ENCODE measurements around the gene ABLIM1. TPM values are rescaled to one million over a fixed set of nuclear protein-coding genes. Genes with fewer than 3 reads are reported as not detected.
A peak's percentile ranks its signal among the peaks of the same experiment; 100 is the strongest.

ABLIM1 gene
- total RNA-seq, 2 experiments from 2014 or later = 137 to 149 TPM

DNA sequence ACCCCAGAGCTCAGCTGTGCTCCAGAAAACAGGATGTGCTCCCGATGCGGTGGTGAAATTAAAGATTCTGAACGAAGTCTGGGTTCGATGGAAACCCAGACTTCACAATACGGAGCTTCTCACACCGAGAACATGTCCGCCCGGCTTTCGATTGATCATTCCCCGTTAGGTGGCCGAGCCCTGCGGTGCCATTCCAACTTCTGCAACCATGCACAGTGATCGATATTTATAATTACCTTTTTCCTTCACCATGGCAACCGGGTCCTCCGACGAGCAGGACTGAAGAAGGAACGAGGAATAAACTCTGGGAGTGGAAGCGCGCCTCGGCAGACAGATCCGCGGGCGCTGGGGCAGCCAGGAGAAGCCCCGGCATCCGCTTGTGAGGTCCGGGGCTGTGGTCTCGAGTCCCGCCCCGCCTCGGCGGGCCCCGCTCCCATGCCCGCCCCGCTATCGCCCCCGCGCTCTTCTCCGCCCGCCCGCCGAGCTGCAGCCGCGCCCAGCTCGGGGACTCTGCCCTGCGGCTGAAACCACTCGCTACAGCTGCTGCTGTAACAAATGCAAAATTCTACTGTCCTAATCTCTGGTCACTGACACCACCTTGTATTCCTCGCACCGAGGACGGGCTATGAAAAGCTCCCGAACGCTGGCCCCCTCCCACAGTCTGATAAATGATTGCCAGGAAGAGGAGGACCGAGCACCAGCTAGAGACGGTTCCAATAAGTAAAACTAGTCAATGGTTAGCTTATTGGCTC is 26.2 kb downstream of the ABLIM1 start:
- DNase-seq (peak; percentile 48), ATAC-seq (ENCODE audit: low read depth) (peak; percentile 81)
- peaks cover 57% of the 10 kb centered on the region for H3K27me3 Mint-ChIP-seq
- H3K36me3 Mint-ChIP-seq = no peaks in the 10 kb centered on the region
- peak overlapping the region; percentile 79 for H3K4me3 Mint-ChIP-seq
- peaks cover 12% of the 10 kb centered on the region for H3K4me1 Mint-ChIP-seq
- POLR2A ChIA-PET = no interaction called here
- no peak overlapping the region for H3K27ac Mint-ChIP-seq
- H3K9me3 Mint-ChIP-seq = no peaks in the 10 kb centered on the region

DNA sequence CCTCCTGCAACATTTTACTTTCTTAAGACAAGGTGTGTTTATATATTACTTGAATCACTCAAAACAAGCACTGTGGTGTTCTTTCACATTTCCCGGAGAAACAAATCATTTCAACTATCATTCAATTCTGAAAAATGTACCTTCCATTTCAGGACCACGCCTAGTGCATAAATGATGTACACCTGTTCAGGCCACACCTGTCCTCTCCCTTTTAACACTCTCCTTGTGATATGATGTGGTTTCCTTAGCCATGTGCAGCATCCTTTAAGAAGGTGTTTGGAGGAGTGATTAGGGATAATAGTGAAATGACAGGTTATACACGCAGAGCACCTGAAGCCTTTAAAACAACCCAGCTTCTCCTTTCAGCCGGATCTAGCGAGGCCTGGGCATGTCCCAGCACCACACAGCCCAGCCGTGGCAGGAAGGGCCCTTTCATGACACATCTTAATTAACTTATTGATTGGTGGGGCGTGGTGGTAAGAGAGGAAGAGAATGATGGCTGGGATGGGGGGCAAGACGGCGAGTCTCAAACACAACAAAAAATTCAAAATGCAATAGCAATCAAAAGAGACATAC is 26.9 kb downstream of the ABLIM1 start:
- Mint-ChIP-seq H3K27ac (no peak overlapping the region), H3K27me3 (peaks cover 61% of the 10 kb centered on the region), H3K4me1 (peaks cover 12% of the 10 kb centered on the region), H3K4me3 (peak overlapping the region; percentile 79), H3K36me3 (no peaks in the 10 kb centered on the region), H3K9me3 (no peaks in the 10 kb centered on the region)
- ATAC-seq (ENCODE audit: low read depth) (no peak), DNase-seq (no peak)
- POLR2A ChIA-PET = no interaction called here

DNA sequence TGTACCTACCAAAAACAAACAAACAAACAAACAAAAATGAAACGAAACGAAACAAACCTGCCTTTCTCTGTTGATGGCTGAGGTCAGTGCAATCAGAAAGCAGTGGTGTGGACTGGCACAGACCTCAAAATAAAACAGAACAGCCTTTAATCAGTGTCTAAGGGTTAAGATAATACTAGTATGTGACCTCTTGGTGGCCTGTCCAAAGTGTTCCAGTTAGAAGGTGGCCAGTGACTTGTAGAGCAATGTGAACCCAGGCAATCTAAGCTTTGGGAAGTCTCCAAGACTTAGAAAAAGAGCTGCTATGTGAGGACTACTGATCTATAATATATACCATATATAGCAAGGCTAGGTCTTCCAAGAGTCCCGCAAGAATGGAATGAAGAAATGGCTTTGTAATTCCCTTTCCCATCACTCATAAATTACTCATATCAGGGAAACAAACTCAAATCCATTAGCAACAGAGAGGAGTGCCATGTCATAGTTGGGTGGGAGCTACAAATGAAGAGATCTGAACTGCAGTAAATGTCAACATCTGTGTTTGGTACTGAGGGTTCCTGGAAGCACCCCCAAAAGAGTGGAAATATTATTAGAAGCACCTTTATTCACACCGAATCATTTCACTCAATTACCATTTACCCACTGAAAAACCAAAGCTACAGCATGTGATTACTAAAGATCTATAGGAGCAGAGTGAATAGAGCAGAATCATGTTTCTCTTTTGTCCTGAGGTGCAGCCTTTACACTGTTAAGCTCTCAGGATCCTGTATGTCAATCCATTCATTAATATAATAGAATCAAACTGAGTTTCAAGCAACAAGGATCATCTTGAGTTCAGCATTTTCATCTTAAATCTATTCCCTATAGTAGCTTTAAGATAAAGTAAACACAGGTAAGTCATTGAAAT is 28.0 kb downstream of the ABLIM1 start:
- no peaks in the 10 kb centered on the region for H3K36me3 Mint-ChIP-seq
- ATAC-seq (ENCODE audit: low read depth) (no peak), DNase-seq (no peak)
- peaks cover 12% of the 10 kb centered on the region for H3K4me1 Mint-ChIP-seq
- peaks cover 61% of the 10 kb centered on the region for H3K27me3 Mint-ChIP-seq
- H3K4me3 Mint-ChIP-seq = no peak overlapping the region
- no peak overlapping the region for H3K27ac Mint-ChIP-seq
- POLR2A ChIA-PET = no interaction called here
- H3K9me3 Mint-ChIP-seq = no peaks in the 10 kb centered on the region

DNA sequence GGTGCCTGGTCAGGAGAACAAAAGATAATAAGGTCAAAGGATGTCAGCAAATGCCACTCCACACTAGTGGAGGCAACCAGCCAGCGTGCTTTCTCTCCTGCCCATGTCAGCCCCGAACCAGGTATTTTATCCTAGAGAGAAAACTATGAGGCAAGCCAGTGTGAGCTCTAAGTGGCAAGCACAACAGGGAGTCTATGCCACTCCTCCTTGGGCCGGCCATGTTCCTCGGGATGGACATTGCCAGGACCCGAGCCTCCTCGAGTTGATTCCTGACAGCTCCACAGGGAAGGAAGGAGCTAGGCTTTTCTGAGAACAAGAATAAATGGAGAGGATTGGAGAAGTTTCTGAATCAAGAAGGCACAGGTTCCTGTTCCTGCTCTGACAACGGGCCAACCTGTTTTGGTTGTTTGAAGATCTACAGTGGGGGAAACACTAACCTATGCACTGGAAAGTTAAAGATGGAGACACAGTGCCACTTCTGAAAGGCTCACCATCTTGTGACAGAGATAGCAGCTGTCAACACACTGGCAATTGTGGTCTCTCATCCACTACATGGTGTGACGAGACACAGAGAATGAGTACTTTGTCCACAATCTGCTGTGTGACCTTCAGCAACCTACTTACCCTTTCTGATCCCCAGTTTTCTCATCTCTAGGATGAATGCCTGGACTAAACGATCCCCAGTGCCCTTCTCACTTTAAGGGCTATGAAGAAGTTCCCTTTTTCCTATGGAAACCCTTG is 28.8 kb downstream of the ABLIM1 start:
- POLR2A ChIA-PET = no interaction called here
- H3K4me3 Mint-ChIP-seq = no peak overlapping the region
- no peak for DNase-seq
- no peaks in the 10 kb centered on the region for H3K9me3 Mint-ChIP-seq
- no peak overlapping the region for H3K27ac Mint-ChIP-seq
- peaks cover 16% of the 10 kb centered on the region for H3K4me1 Mint-ChIP-seq
- ATAC-seq (ENCODE audit: low read depth) = no peak
- peaks cover 59% of the 10 kb centered on the region for H3K27me3 Mint-ChIP-seq
- H3K36me3 Mint-ChIP-seq = no peaks in the 10 kb centered on the region

DNA sequence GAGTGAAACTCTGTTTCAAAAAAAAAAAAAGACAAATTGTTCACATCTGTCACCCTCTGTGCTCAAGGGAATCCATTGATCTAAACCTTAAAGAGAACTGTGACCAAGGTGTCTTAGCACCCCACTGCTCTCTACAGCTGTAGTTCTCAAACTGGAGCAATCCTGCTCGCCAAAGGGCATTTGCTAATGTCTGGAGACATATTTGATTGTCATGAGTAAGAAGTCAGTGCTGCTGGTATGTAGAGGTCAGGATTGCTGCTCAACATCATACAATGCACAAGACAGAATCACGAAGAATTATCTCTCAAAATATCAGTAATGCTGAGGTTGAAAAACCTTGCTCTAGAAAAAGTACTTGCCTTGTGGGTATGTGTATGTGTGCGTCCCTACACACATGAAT is 30.0 kb downstream of the ABLIM1 start:
- DNase-seq (no peak), ATAC-seq (ENCODE audit: low read depth) (no peak)
- POLR2A ChIA-PET = no interaction called here
- H3K4me1 Mint-ChIP-seq = peaks cover 24% of the 10 kb centered on the region
- H3K36me3 Mint-ChIP-seq = no peaks in the 10 kb centered on the region
- H3K27me3 Mint-ChIP-seq = peaks cover 52% of the 10 kb centered on the region
- no peak overlapping the region for H3K27ac Mint-ChIP-seq
- H3K4me3 Mint-ChIP-seq = no peak overlapping the region
- H3K9me3 Mint-ChIP-seq = no peaks in the 10 kb centered on the region

DNA sequence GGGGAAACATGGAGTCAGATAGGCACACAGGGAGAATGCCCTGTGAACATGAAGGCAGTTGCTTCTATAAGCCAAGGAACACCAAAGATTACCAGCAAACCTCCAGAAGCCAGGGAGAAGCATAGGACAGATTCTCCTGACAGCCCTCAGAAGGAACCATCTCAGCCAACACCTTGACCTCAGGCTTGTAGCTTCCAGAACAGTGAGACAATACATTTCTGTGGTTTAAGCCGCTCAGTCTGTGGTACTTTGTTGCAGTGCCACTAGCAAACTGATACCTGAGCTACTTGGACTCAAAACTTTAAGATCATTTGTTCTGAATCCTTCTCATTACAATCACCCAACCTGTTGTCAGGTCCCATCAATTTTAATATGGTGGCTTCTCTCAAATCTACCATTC is 31.2 kb downstream of the ABLIM1 start:
- Mint-ChIP-seq H3K27me3 (peaks cover 42% of the 10 kb centered on the region), H3K4me3 (no peak overlapping the region), H3K9me3 (no peaks in the 10 kb centered on the region), H3K36me3 (no peaks in the 10 kb centered on the region), H3K27ac (no peak overlapping the region), H3K4me1 (peaks cover 22% of the 10 kb centered on the region)
- DNase-seq = no peak
- POLR2A ChIA-PET = no interaction called here
- ATAC-seq (ENCODE audit: low read depth) = no peak

DNA sequence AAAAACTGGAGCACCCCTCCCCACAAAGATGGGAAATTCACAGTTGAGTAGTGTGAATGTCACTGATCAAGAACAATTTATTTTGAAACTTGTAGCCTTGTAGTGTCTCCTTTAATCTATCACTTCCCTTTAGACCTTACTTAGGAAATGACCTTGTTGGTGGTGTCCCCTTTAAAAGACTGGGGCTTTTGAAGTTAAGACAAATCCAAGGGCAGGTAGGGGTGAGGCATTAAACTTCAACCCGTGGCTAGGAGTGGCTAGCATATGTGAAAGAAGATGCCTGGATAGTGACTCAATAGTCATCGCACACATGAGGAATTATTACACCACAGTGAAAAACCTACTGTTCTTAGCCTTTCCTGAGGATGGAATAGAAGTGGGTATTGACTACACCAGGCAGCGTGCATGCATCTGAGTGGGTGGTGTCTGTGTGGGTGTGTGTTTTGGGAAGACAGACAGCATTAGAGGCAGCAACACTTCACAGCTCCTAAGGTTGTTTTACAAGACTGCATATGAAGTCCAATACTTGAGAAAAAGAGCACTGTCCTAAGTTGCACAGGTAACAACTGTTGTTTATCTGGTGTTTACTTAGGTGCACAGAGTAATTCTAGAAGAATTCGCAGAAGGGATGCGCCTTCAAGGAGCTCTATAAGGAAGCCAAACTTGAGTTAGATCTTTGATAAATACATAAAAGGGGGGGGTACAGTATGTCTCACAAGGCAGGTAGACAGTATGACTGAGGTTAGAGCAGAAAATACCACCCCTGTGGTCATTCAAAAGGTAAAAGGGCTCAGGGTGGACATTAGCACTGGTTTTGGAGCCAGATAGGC is 32.9 kb downstream of the ABLIM1 start:
- Mint-ChIP-seq H3K27me3 (peaks cover 27% of the 10 kb centered on the region), H3K4me3 (no peak overlapping the region), H3K9me3 (no peaks in the 10 kb centered on the region), H3K27ac (no peak overlapping the region), H3K36me3 (peaks cover 2% of the 10 kb centered on the region), H3K4me1 (peaks cover 12% of the 10 kb centered on the region)
- POLR2A ChIA-PET = no interaction called here
- no peak for ATAC-seq (ENCODE audit: low read depth)
- DNase-seq = no peak

DNA sequence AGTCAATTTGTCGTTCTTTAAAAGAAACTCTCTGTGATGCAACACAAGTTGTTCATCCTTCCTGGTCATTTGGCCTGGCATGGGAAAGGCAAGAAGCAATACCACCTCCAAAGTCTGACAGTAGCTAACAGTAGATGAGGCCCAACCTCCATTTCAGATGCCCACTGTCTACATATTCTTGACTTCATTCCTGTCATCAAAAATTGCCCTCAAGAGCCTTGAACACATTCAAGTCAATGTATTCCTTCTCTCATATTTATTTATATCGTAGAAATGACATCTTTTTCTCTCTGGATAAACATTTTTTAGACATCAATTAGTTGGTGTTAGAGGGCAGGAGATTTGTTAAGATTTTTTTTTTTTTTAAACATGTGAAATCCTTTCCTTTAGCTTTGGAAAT is 33.7 kb downstream of the ABLIM1 start:
- POLR2A ChIA-PET = no interaction called here
- H3K9me3 Mint-ChIP-seq = no peaks in the 10 kb centered on the region
- peaks cover 12% of the 10 kb centered on the region for H3K4me1 Mint-ChIP-seq
- H3K27me3 Mint-ChIP-seq = peaks cover 21% of the 10 kb centered on the region
- peaks cover 2% of the 10 kb centered on the region for H3K36me3 Mint-ChIP-seq
- H3K27ac Mint-ChIP-seq = no peak overlapping the region
- no peak for DNase-seq
- ATAC-seq (ENCODE audit: low read depth) = no peak
- H3K4me3 Mint-ChIP-seq = no peak overlapping the region

DNA sequence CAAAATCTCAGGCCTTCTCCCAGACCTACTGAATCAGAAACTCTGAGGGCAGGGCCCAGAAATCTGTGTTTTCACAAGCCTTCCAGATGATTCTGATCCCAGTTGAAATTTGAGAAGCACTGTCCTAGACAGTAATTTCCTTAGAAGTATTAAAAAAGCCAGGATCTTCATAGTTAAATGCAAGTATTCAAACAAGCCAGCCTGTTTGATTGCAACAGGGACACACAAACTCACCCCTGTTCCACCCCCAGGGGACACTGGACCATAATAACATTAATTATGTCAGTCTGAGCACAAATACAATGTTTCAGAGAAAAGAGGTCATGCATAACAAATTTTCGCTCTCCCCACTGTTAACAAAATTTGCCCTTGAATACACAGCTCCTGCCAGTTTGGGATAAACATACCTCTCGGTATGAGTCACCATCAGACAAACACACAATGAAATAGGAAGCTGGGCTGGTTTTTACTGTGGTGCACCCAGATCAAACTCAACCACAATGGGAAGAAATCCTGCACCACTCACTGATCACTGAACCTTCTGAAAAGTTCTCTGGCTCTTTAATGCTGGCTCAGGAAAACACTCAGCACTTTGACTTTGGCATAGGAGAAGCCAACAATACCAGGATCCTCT is 34.3 kb downstream of the ABLIM1 start:
- Mint-ChIP-seq H3K27me3 (peaks cover 15% of the 10 kb centered on the region), H3K4me1 (peaks cover 12% of the 10 kb centered on the region), H3K9me3 (no peaks in the 10 kb centered on the region), H3K4me3 (no peak overlapping the region), H3K27ac (no peak overlapping the region), H3K36me3 (peaks cover 2% of the 10 kb centered on the region)
- ATAC-seq (ENCODE audit: low read depth) (no peak), DNase-seq (no peak)
- POLR2A ChIA-PET = no interaction called here

DNA sequence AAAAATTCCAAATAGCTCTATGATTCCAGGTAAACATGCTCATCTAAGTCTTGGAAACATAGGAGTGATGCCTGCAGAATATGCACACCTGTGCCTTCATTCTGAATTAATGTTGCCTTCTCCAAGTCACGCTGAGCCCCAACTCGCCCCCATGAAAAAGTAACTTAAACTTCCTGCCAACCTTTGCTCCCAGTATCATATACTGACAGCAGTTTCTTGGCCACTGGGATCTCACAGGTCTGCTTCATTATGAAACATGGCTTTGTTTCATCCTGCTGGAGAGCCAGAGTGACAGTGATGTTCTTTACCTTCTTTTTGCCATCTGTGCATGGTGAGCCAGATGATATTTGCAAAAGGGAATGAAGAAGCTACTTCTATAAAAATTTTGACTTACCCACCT is 34.9 kb downstream of the ABLIM1 start:
- no peak overlapping the region for H3K27ac Mint-ChIP-seq
- H3K36me3 Mint-ChIP-seq = peaks cover 2% of the 10 kb centered on the region
- DNase-seq = no peak
- no peak overlapping the region for H3K4me3 Mint-ChIP-seq
- H3K9me3 Mint-ChIP-seq = no peaks in the 10 kb centered on the region
- POLR2A ChIA-PET = no interaction called here
- peaks cover 13% of the 10 kb centered on the region for H3K27me3 Mint-ChIP-seq
- ATAC-seq (ENCODE audit: low read depth) = no peak
- peaks cover 13% of the 10 kb centered on the region for H3K4me1 Mint-ChIP-seq

DNA sequence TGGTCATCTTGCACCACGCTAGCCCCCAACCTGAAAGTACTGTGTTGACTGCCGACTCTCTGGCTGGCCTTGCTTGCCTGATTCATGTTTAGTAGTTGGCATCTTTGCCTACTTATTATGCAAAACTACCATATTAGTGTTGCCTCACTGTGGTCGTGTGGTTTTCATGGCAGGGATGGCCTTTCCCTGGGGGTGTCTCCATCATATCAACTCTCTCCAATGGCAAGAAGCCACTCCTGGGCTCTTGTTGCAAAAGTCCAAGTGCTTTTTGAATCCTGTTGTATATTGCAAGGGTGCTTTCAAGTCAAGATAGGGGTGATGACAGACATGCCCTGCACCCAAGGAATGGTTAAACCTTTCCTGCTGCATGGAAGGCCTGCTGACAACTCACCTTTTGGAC is 39.4 kb downstream of the ABLIM1 start:
- no peak for ATAC-seq (ENCODE audit: low read depth)
- H3K36me3 Mint-ChIP-seq = peaks cover 2% of the 10 kb centered on the region
- DNase-seq = no peak
- H3K27me3 Mint-ChIP-seq = peaks cover 2% of the 10 kb centered on the region
- POLR2A ChIA-PET = no interaction called here
- H3K27ac Mint-ChIP-seq = no peak overlapping the region
- peaks cover 1% of the 10 kb centered on the region for H3K9me3 Mint-ChIP-seq
- H3K4me3 Mint-ChIP-seq = no peak overlapping the region
- H3K4me1 Mint-ChIP-seq = peaks cover 10% of the 10 kb centered on the region

DNA sequence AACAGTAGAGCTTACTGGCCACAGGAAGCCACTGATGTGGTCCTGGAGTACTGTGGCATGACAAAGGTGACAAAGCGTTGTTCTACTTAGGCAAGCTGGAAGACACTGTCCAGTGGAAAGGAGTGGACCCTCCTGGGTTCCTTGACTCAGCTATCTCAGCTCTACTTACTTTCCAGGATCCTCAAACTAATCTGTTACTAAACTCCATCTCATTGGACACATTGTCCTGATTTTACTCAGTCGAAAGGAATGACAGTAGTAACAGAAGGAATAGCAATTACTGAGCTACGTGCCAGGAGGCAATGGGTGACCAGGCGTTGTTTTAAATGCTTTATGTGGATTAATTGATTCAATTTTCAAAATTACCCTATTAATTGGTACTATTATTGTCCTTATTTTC is 41.6 kb downstream of the ABLIM1 start:
- POLR2A ChIA-PET = no interaction called here
- Mint-ChIP-seq H3K27me3 (peaks cover 3% of the 10 kb centered on the region), H3K4me3 (no peak overlapping the region), H3K27ac (no peak overlapping the region), H3K36me3 (peaks cover 1% of the 10 kb centered on the region), H3K9me3 (peaks cover 1% of the 10 kb centered on the region), H3K4me1 (peaks cover 6% of the 10 kb centered on the region)
- DNase-seq = no peak
- ATAC-seq (ENCODE audit: low read depth) = no peak

Measured in activated naive CD8-positive, alpha-beta T cell treated with anti-CD3 and anti-CD28 coated beads, Interleukin-2, amount 10 ng/mL, durations not matched to agents 7 days and 5 days (primary cell).